Mesothelial cell of epicardium (in vitro differentiated cells): ENCODE data around the gene PDE2A. TPM values are rescaled to one million over a fixed set of nuclear protein-coding genes. Genes with fewer than 3 reads are reported as not detected.
A peak's percentile ranks its signal among the peaks of the same experiment; 100 is the strongest.

Experiments
- DNase-seq, 2 experiments: peaks; one replicate each; pipeline ENCODE4 v3.0.0; 2021; ENCODE audit warnings: low spot score in 2 of 2; ENCODE audit not compliant: unreplicated experiment in 2 of 2
- H3K27ac Mint-ChIP-seq: 2 replicates; pipeline ENCODE4 v1.8.0; 2021; ENCODE audit warnings: mixed read lengths
- H3K27me3 Mint-ChIP-seq: 2 replicates; pipeline ENCODE4 v1.8.0; 2021; ENCODE audit warnings: low read depth, mixed read lengths
- H3K36me3 Mint-ChIP-seq: 2 replicates; pipeline ENCODE4 v1.8.0; 2021; ENCODE audit warnings: mixed read lengths
- H3K4me1 Mint-ChIP-seq: 2 replicates; pipeline ENCODE4 v1.8.0; 2021; ENCODE audit warnings: mixed read lengths
- H3K4me3 Mint-ChIP-seq: 2 replicates; pipeline ENCODE4 v1.8.0; 2021; ENCODE audit warnings: mild to moderate bottlenecking, moderate library complexity, mixed read lengths
- H3K9me3 Mint-ChIP-seq: 2 replicates; pipeline ENCODE4 v1.8.0; 2021; ENCODE audit warnings: mixed read lengths
- total RNA-seq: library from RNA; stranded (reverse); gene quantifications from 3 replicates; pipeline ENCODE4 v1.2.1, GENCODE V29; 2021
- TF ChIP-seq, protein P1 (sequence below): fragments of 200-600 bp; sonication (generic); IDR thresholded peaks from one replicate; pipeline ENCODE4 v1.5.0; 2021; ENCODE audit warnings: antibody characterized with exemption; ENCODE audit not compliant: unreplicated experiment

PDE2A gene
- total RNA-seq, 1 donor from 2014 or later, result 1.1 TPM

DNA sequence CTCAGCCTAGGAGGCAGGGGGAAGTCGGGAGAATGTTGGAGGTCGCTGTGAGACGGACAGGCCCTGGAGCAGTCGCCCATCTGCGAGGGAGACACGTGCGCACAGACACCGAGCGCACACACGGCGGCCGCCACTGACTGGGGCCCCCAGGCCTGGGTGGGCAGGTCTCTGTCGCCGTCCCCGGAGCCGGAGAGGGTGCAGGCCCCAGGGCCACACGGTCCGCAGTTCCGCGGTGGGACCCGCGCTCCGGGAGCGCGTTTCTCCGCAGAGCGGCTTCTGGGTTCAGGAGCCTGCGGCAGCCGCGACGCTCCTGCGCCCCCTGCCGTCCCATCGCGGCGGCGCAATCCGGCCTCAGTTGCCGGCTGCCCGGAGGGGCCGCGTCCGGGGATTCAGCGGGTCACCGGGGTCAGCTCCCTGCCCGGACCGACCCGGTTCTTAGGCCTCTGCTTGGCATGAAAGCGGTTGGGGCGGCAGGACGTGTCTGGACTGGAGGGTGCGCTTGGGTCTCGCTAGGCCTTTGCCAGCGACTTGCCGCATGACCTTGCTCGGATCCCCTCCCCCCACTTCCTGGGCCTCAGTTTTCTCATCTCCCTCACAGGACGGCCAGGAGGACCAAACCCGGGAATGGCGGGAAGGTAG lies 31.2 kb downstream of the PDE2A start:
- Mint-ChIP-seq H3K27me3 (peaks cover 20% of the 10 kb centered on the region), H3K36me3 (no peaks in the 10 kb centered on the region), H3K4me1 (peaks cover 4% of the 10 kb centered on the region), H3K27ac (no peak overlapping the region), H3K9me3 (no peaks in the 10 kb centered on the region), H3K4me3 (peak overlapping the region; percentile 44)
- TF ChIP-seq, protein P1, sequence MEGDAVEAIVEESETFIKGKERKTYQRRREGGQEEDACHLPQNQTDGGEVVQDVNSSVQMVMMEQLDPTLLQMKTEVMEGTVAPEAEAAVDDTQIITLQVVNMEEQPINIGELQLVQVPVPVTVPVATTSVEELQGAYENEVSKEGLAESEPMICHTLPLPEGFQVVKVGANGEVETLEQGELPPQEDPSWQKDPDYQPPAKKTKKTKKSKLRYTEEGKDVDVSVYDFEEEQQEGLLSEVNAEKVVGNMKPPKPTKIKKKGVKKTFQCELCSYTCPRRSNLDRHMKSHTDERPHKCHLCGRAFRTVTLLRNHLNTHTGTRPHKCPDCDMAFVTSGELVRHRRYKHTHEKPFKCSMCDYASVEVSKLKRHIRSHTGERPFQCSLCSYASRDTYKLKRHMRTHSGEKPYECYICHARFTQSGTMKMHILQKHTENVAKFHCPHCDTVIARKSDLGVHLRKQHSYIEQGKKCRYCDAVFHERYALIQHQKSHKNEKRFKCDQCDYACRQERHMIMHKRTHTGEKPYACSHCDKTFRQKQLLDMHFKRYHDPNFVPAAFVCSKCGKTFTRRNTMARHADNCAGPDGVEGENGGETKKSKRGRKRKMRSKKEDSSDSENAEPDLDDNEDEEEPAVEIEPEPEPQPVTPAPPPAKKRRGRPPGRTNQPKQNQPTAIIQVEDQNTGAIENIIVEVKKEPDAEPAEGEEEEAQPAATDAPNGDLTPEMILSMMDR, result peak; percentile 97
- DNase-seq, result peak; percentile 40 to 75

DNA sequence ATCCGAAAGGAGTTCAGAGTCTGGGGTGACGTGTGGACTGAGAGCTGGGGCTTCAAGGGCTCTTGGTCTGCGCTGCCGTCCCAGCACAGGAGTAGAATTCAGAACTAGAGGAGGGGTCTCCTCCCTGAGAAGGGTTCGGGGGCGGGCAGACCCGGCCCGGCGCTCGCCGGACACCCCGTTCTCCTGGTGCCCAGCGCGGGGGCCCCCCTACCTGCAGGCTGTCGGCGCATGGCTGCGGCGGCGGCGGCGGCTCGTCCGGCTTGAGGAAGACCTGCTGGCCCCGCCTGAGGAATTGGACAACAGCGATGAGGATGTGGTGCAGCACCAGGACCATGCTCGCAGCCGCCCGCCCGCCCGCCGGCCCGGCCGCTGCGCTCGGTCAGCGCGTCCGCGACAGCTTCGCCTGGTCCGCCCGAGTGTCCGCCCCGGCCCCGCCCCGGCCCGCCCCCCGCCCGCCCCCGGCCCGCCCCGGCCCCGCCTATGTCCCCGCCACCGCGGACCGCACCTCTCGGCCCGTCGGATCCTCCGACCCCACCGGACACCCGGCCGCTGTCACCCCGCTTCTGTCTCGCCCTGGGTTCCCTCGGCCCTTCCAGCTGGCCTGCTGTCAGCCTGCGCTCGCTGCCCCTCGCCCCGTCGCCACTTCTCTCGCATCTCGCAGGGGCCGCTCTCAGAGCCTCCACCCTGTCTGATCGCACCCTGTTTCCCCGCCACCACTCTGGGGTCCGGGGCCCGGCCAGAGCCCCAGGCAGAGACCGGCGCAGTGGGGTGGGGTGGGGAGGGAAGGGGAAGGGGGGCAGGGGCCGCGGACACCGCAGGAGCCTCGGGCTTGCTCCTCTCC lies 32.0 kb downstream of the PDE2A start:
- Mint-ChIP-seq H3K9me3 (no peaks in the 10 kb centered on the region), H3K4me3 (peak overlapping the region; percentile 56), H3K27me3 (peaks cover 26% of the 10 kb centered on the region), H3K4me1 (peaks cover 4% of the 10 kb centered on the region), H3K36me3 (no peaks in the 10 kb centered on the region), H3K27ac (no peak overlapping the region)
- DNase-seq, result peak in 1 of 2 experiments; percentile 45
- TF ChIP-seq, protein P1, result no peak

DNA sequence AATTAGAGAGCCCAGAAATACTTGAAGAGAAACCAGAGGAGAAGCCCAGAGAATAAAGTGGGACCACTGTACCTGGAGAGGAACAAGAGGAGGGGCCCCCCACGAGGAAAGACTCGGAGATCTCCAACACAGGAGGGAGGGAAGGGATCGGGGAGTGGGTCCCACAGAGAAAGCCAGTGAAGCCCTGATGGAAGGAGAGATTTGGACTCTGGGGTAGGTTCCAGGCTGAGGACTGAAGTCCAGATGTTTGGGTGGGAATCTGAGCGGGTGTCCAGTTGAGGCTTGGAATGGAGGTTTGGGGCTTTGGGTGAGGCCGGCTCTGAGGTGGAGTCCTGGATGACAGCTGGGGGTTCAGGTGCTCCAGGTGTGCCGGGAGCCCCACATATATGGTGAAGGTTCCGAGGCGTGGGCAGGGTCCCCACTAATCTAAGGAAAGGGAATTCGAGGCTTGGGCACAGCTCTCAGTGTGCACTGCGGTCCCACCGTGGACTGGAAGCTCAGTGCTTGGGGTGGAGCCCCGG lies 32.6 kb downstream of the PDE2A start:
- no peak overlapping the region for H3K4me3 Mint-ChIP-seq
- DNase-seq, result no peak
- H3K9me3 Mint-ChIP-seq, result no peaks in the 10 kb centered on the region
- no peaks in the 10 kb centered on the region for H3K36me3 Mint-ChIP-seq
- peaks cover 33% of the 10 kb centered on the region for H3K27me3 Mint-ChIP-seq
- H3K4me1 Mint-ChIP-seq, result peaks cover 4% of the 10 kb centered on the region
- no peak overlapping the region for H3K27ac Mint-ChIP-seq
- TF ChIP-seq, protein P1, result no peak

DNA sequence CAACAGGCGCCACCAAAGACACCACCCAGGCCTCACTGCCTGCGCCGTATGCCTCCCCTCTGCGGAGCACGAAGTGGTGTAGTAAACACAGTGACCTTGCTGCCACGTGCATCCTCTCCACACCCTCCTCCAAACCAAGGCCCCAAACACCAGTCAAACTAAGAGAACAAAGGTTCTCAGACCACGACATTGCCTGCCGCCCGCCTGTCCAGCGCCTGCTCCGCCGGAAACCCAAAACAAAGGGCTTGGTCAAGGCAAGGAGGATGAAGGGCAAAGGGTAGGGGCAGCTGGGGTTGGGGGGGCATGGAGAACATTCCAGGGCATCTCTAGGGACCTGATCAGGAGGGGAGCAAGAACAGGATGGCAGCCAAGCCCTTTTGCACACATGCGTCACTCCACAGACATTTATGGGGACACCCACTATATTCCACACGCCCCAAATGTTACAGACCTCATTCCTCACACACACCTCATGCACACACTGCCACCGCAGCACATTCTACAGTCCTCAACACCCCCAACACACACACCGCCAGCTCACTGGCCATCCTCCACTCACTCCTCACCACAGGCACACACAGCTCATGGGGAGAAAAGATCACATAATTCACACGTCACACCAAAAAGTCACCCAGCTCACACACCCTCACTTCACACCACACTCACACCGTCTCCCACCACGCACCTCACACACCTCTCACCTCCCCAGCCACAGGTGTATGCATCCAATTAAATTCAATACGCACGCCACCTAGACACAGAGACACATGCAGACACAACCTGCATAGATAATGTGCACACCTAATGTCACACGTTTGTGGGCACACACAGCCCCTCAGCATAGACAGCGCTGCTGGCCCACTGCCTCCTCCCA lies 34.5 kb downstream of the PDE2A start:
- H3K9me3 Mint-ChIP-seq, result no peaks in the 10 kb centered on the region
- TF ChIP-seq, protein P1, result no peak
- H3K27ac Mint-ChIP-seq, result no peak overlapping the region
- no peak overlapping the region for H3K4me3 Mint-ChIP-seq
- peaks cover 4% of the 10 kb centered on the region for H3K4me1 Mint-ChIP-seq
- H3K36me3 Mint-ChIP-seq, result no peaks in the 10 kb centered on the region
- peaks cover 41% of the 10 kb centered on the region for H3K27me3 Mint-ChIP-seq
- no peak for DNase-seq

DNA sequence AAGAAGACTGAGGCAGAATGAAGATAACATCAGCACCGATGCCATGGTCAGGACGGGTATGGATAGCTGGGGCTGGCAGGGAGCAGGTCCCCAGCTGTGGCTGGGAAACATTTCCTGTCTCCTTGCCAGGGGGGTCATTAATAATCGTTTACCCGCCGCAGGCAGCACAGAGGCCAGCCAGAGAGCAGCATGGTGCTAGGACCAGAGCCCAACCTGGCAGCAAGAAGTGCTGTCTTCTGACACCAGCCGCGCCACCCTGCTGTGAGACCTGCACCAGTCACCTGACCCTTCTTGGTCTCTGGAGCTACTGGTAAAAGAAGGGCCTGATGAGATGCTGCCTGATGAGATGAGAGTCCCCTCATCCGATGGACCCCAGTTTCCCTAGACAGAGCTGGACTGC lies 36.3 kb downstream of the PDE2A start:
- Mint-ChIP-seq H3K9me3 (no peaks in the 10 kb centered on the region), H3K4me1 (no peaks in the 10 kb centered on the region), H3K27ac (no peak overlapping the region), H3K36me3 (no peaks in the 10 kb centered on the region), H3K4me3 (no peak overlapping the region), H3K27me3 (peaks cover 34% of the 10 kb centered on the region)
- DNase-seq, result no peak
- TF ChIP-seq, protein P1, result no peak
